HFFc6 (cell line): ENCODE data around the gene APEH. TPM values are rescaled to one million over a fixed set of nuclear protein-coding genes. Genes with fewer than 3 reads are reported as not detected.

Experiments used
- DNase-seq: peaks from one replicate; pipeline ENCODE4 v3.0.0-alpha.2; 2018
- H3K27ac Mint-ChIP-seq: 2 replicates; pipeline ENCODE4 v1.8.0; 2020; ENCODE audit warnings: mild to moderate bottlenecking, mixed read lengths
- H3K27me3 Mint-ChIP-seq: 2 replicates; pipeline ENCODE4 v1.8.0; 2021; ENCODE audit warnings: mild to moderate bottlenecking, moderate library complexity, mixed read lengths; ENCODE audit not compliant: insufficient read depth
- H3K36me3 Mint-ChIP-seq: 2 replicates; pipeline ENCODE4 v1.8.0; 2021; ENCODE audit warnings: low read depth, mixed read lengths
- H3K4me1 Mint-ChIP-seq: 2 replicates; pipeline ENCODE4 v1.8.0; 2020; ENCODE audit warnings: low read depth, mixed read lengths
- H3K4me3 Mint-ChIP-seq: 2 replicates; pipeline ENCODE4 v1.8.0; 2020; ENCODE audit warnings: mild to moderate bottlenecking, moderate library complexity, mixed read lengths
- H3K9me3 Mint-ChIP-seq: 2 replicates; pipeline ENCODE4 v1.8.0; 2020; ENCODE audit warnings: mild to moderate bottlenecking, mixed read lengths
- total RNA-seq, 6 experiments: library from RNA; stranded (reverse); fragmentation: NEBNext Ultra II Directional; extraction: Animal tissue kit (Norgen Biotek cat#: 25700); gene quantifications; 2 replicates in 1 of 6; 3 replicates in 5 of 6; pipeline ENCODE4 v1.2.3, GENCODE V29; 2021
- TF ChIP-seq, protein P1 (sequence below): fragments of 200-600 bp; sonication (generic); IDR thresholded peaks from 2 replicates; pipeline ENCODE4 v1.5.0; 2021; ENCODE audit warnings: antibody characterized with exemption, mild to moderate bottlenecking

APEH gene
- total RNA-seq, 6 experiments from 2014 or later = 98.5 to 126 (median 112) TPM

DNA sequence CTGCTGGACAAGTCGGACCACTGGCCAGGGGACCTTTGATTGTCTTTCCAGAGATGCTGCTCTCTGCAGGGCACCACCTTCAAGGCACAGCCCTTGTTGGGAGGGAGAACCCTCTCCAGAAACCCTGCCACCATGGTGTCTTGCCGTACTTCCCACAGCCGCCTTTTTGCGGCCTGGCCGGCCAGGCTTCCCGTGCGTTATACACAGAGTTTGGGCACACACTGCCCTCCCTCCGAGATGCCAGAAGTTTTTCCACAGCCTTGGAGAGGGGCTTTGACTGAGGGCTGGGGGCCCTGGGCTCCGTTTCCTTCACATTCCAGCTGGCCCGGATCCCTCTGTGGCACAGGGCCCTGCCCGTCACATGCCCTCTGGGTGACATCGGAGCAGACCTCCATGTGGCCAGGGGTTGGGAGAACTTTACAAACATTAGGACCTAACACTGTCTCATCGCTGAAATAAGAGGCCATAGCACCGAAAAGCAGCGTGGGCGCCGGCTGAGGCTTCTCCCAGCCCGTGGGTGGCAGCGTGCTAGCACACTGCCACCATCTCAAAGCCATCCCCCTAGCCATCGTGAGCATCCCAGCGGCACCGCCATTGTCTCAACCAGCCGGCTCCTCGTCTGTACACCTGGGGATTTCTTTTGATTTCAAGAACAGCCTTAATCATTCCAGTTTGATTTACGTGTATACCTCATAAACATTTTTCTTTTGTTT lies 6.3 kb upstream of the APEH start:
- Mint-ChIP-seq H3K4me3 (no peak overlapping the region), H3K27ac (no peak overlapping the region)
- no peak for DNase-seq

DNA sequence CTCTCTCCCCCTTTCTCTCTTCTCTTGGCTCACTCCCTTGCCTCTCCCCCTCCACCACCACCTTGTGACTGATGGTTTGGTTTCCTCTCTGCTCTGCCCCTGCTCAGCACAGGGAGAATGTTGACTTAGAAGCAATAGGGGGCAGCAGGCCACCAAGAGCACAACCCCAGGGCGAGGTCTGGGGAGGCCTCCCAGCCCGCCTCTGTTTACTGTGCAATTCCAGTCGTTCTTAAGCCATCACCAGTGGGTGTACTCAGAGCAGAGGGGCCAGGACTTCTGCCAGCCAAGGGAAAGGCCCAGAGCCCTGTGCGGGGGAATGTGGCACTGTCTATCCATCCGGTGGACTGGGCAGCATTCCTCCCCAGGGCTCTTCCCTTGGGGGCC lies 5.7 kb upstream of the APEH start:
- H3K27ac Mint-ChIP-seq = no peak overlapping the region
- H3K27me3 Mint-ChIP-seq = peaks cover 2% of the 10 kb centered on the region; the same call in 1 of the 2 replicates
- TF ChIP-seq, protein P1, sequence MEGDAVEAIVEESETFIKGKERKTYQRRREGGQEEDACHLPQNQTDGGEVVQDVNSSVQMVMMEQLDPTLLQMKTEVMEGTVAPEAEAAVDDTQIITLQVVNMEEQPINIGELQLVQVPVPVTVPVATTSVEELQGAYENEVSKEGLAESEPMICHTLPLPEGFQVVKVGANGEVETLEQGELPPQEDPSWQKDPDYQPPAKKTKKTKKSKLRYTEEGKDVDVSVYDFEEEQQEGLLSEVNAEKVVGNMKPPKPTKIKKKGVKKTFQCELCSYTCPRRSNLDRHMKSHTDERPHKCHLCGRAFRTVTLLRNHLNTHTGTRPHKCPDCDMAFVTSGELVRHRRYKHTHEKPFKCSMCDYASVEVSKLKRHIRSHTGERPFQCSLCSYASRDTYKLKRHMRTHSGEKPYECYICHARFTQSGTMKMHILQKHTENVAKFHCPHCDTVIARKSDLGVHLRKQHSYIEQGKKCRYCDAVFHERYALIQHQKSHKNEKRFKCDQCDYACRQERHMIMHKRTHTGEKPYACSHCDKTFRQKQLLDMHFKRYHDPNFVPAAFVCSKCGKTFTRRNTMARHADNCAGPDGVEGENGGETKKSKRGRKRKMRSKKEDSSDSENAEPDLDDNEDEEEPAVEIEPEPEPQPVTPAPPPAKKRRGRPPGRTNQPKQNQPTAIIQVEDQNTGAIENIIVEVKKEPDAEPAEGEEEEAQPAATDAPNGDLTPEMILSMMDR = 0 out of 2 replicates have a peak, but pooled peaks have one; percentile 9
- no peaks in the 10 kb centered on the region for H3K9me3 Mint-ChIP-seq
- H3K4me3 Mint-ChIP-seq = no peak overlapping the region
- no peak for DNase-seq
- H3K36me3 Mint-ChIP-seq = no peaks in the 10 kb centered on the region
- peaks cover 16% of the 10 kb centered on the region for H3K4me1 Mint-ChIP-seq

More for the DNA sequence above, 6.3 kb upstream of the APEH start:
- no peaks in the 10 kb centered on the region for H3K36me3 Mint-ChIP-seq
- peaks cover 12% of the 10 kb centered on the region for H3K4me1 Mint-ChIP-seq
- no peaks in the 10 kb centered on the region for H3K9me3 Mint-ChIP-seq
- H3K27me3 Mint-ChIP-seq = peaks cover 2% of the 10 kb centered on the region; the same call in 1 of the 2 replicates
- TF ChIP-seq, protein P1 = no peak

DNA sequence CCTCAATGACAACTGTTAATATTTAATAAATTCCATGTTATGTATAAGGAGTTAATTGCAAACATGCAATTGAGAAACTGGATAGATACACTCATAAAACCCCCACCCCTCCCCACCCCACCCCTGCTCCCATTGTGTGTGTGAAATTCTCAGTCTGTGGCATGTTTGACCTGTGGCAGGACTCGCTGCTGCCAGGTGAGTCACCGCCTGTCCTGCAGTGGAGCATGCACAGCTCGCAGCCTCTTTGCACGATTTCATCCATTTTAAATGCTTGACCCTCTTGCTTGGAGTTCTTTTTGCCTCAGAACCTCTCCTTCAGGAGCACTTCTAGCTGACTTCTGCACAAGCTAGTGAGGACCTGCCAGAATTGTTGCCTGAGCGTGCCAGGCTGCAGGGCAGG lies 5.3 kb upstream of the APEH start:
- H3K9me3 Mint-ChIP-seq = no peaks in the 10 kb centered on the region
- peaks cover 20% of the 10 kb centered on the region for H3K4me1 Mint-ChIP-seq
- DNase-seq = no peak
- TF ChIP-seq, protein P1 = no peak
- H3K36me3 Mint-ChIP-seq = no peaks in the 10 kb centered on the region
- no peak overlapping the region for H3K4me3 Mint-ChIP-seq
- H3K27me3 Mint-ChIP-seq = peaks cover 2% of the 10 kb centered on the region; the same call in 1 of the 2 replicates
- no peak overlapping the region for H3K27ac Mint-ChIP-seq

DNA sequence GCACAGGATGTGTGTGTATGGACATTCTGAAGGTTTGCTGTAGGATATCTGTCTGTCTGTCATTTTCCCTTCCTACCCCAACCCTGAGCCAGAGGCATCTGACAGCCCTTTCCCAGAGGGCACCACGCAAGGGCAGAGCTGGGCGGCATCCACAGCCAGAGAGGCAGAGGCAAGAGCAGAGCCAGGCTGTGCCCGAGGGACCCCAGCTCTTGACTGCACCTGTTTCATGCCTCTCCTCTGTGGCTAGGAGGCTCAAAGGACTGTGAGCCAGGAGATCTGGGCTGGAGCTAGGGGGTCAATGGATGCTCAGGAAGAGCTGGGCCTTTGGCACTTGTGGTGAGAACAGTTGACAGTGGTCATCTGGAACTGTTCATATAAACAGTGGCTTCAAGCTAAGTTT lies 4.8 kb upstream of the APEH start:
- H3K27ac Mint-ChIP-seq = no peak overlapping the region
- DNase-seq = no peak

DNA sequence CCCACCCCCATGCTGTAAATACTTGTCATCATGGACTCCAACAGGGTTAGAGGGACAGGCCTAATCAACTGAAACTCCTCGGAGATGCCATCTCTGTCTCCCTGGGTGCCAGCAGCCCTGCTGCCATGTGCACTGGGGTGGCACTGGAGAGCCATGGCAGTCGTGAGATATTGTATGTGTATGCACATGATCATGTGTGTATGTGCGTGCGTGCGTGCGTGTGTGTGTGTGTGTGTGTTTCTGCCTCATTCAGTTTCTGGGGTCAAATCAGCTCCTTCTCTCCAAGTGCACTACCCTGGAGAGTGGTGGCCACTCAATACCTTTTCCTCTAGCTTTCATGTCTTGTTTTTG lies 3.2 kb upstream of the APEH start:
- no peak for DNase-seq
- H3K36me3 Mint-ChIP-seq = no peaks in the 10 kb centered on the region; the same call in 1 of the 2 replicates
- no peak overlapping the region for H3K4me3 Mint-ChIP-seq
- H3K27me3 Mint-ChIP-seq = no peaks in the 10 kb centered on the region
- TF ChIP-seq, protein P1 = no peak
- H3K4me1 Mint-ChIP-seq = peaks cover 27% of the 10 kb centered on the region
- no peak overlapping the region for H3K27ac Mint-ChIP-seq
- H3K9me3 Mint-ChIP-seq = no peaks in the 10 kb centered on the region

More for the DNA sequence above, 4.8 kb upstream of the APEH start:
- Mint-ChIP-seq H3K36me3 (no peaks in the 10 kb centered on the region), H3K9me3 (no peaks in the 10 kb centered on the region), H3K4me1 (peaks cover 20% of the 10 kb centered on the region), H3K27me3 (peaks cover 2% of the 10 kb centered on the region; the same call in 1 of the 2 replicates), H3K4me3 (no peak overlapping the region)
- TF ChIP-seq, protein P1 = no peak
